OCI-LY3 (cell line): ENCODE results near the gene AMMECR1.

ENCODE experiments used
- CTCF ChIP-seq: fragments of 200-600, 300-600 bp; sonication (generic); IDR thresholded peaks from 2 replicates; pipeline ENCODE4 v1.5.1; 2014; ENCODE audit warnings: antibody characterized with exemption, low read length, low read depth
- EZH2phosphoT487 ChIP-seq: fragments of 200-600 bp; shearing (Covaris generic); IDR thresholded peaks from 2 replicates; pipeline ENCODE4 v1.6.1; 2018; ENCODE audit warnings: antibody characterized with exemption, mixed run types, low read depth

DNA sequence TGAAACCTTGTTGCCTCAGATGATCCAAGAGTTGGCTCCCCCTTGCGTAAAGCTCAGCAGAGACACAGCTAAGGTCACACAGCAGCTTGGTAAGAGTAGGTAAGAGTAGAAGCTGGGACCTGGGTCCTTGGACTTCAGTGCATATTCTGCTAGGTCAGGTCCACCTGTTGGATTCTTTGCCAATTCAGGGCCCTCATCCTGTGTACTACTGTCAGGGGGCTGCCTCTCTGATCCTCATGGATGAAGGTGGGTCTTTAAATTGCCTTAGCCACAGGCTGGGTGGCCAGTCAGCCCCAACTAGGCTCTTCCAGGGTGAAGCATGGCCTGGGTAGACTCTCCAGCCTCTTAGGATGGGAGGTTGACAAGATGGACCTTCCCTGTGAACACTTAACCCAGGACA lies 155.8 kb downstream of the AMMECR1 start:
- no peak for TF ChIP-seq CTCF
- no peak for TF ChIP-seq EZH2phosphoT487
